Trophoblast cell (in vitro differentiated cells and primary cell): ENCODE results near the gene TWF2.
"Not testable (repeated sequence)": the region's sequence is repeated elsewhere in the genome, so short reads cannot be mapped to it uniquely, and the experiment has no call there.

Source experiments
- DNase-seq, 2 donors: peaks; one replicate each; pipeline ENCODE4 v3.0.0-alpha.2; 2016
- H2AFZ ChIP-seq: 2 replicates; pipeline ENCODE4 v1.6.1; 2013; ENCODE audit warnings: low read length, moderate library complexity, mild to moderate bottlenecking; ENCODE audit not compliant: insufficient read depth, poor library complexity
- H2AK5ac ChIP-seq: 2 replicates; pipeline ENCODE4 v1.6.1; 2013; ENCODE audit warnings: mild to moderate bottlenecking, low read length
- H2BK120ac ChIP-seq: 2 replicates; pipeline ENCODE4 v1.6.1; 2013; ENCODE audit warnings: low read length, mild to moderate bottlenecking, moderate library complexity; ENCODE audit not compliant: insufficient read depth, poor library complexity
- H2BK12ac ChIP-seq: 2 replicates; pipeline ENCODE4 v1.6.1; 2013; ENCODE audit warnings: mild to moderate bottlenecking, low read length, moderate library complexity
- H2BK5ac ChIP-seq: 2 replicates; pipeline ENCODE4 v1.6.1; 2013; ENCODE audit warnings: low read length, low read depth, moderate library complexity, mild to moderate bottlenecking; ENCODE audit not compliant: poor library complexity
- H3K14ac ChIP-seq: 2 replicates; pipeline ENCODE4 v1.6.1; 2013; ENCODE audit warnings: mild to moderate bottlenecking, low read length
- H3K18ac ChIP-seq: 2 replicates; pipeline ENCODE4 v1.6.1; 2013; ENCODE audit warnings: mild to moderate bottlenecking, low read length
- H3K23ac ChIP-seq: 2 replicates; pipeline ENCODE4 v1.6.1; 2013; ENCODE audit warnings: low read length
- H3K27ac ChIP-seq: 2 replicates; pipeline ENCODE4 v1.5.1; 2013; ENCODE audit warnings: low read depth, mild to moderate bottlenecking, inconsistent platforms, low read length, moderate library complexity
- H3K27me3 ChIP-seq: 2 replicates; pipeline ENCODE4 v1.6.1; 2013; ENCODE audit warnings: inconsistent platforms, mild to moderate bottlenecking, low read length, moderate library complexity; ENCODE audit not compliant: insufficient read depth
- H3K36me3 ChIP-seq, 2 experiments: 1 replicate in 1 of 2; 2 replicates in 1 of 2; pipeline ENCODE4 v1.6.1; 2013; ENCODE audit warnings: low read length in 2 of 2, mild to moderate bottlenecking in 2 of 2, moderate library complexity in 1 of 2; ENCODE audit not compliant: insufficient read depth in 2 of 2, control insufficient read depth in 1 of 2
- H3K4ac ChIP-seq: 2 replicates; pipeline ENCODE4 v1.6.1; 2013; ENCODE audit warnings: low read depth, mild to moderate bottlenecking, low read length, moderate library complexity
- H3K4me1 ChIP-seq, 2 experiments: 1 replicate in 1 of 2; 2 replicates in 1 of 2; pipeline ENCODE4 v1.6.1; 2013; ENCODE audit warnings: low read length in 2 of 2, mild to moderate bottlenecking in 2 of 2, moderate library complexity in 1 of 2; ENCODE audit not compliant: insufficient read depth in 2 of 2, control insufficient read depth in 1 of 2
- H3K4me2 ChIP-seq: 2 replicates; pipeline ENCODE4 v1.6.1; 2013; ENCODE audit warnings: inconsistent platforms, mild to moderate bottlenecking, low read length, moderate library complexity
- H3K4me3 ChIP-seq: 2 replicates; pipeline ENCODE4 v1.5.1; 2013; ENCODE audit warnings: mild to moderate bottlenecking, low read depth, low read length, inconsistent platforms
- H3K79me1 ChIP-seq: one replicate; pipeline ENCODE4 v1.6.1; 2013; ENCODE audit warnings: low read length
- H3K79me2 ChIP-seq: 2 replicates; pipeline ENCODE4 v1.6.1; 2013; ENCODE audit warnings: low read length, mild to moderate bottlenecking; ENCODE audit not compliant: control insufficient read depth, insufficient read depth, poor library complexity
- H3K9ac ChIP-seq: 2 replicates; pipeline ENCODE4 v1.6.1; 2013; ENCODE audit warnings: mild to moderate bottlenecking, low read length
- H3K9me3 ChIP-seq: 2 replicates; pipeline ENCODE4 v1.6.1; 2013; ENCODE audit warnings: low read depth, mild to moderate bottlenecking, control low read depth, inconsistent platforms, low read length; ENCODE audit not compliant: insufficient read depth
- H4K12ac ChIP-seq: 2 replicates; pipeline ENCODE4 v1.6.1; 2013; ENCODE audit warnings: low read depth, mild to moderate bottlenecking, low read length, moderate library complexity
- H4K8ac ChIP-seq: 2 replicates; pipeline ENCODE4 v1.6.1; 2013; ENCODE audit warnings: low read depth, mild to moderate bottlenecking, low read length, moderate library complexity
- H4K91ac ChIP-seq: one replicate; pipeline ENCODE4 v1.6.1; 2013; ENCODE audit warnings: low read depth, mild to moderate bottlenecking, low read length, moderate library complexity
- WGBS: extraction: QIAGEN DNeasy Blood & Tissue Kit; methylation state at CpG from one replicate; pipeline ENCODE4 v1.1.7; 2013; ENCODE audit warnings: missing lambda C conversion rate; ENCODE audit not compliant: insufficient read length, insufficient coverage; ENCODE audit errors: extremely low coverage; 5-methylcytosine and 5-hydroxymethylcytosine counted together

Gene TWF2

GRCh38 chr3:52278510-52279069 is 39.6 kb upstream of the TWF2 start, which contains the start of gene WDR82:
Gene WDR82, minus strand, starts transcription at chr3:52278649. Its CDS starts 288 bp downstream, at chr3:52278361.
- H3K18ac ChIP-seq: peak within 1 kb of the TSS; percentile 99
- no peaks in the 10 kb centered on the region for H3K9me3 ChIP-seq
- H3K4ac ChIP-seq: peak within 1 kb of the TSS; percentile 98
- peaks cover 18% of the 10 kb centered on the region for H3K79me1 ChIP-seq
- H3K4me3 ChIP-seq: peak within 1 kb of the TSS; percentile 88
- no peaks in the 10 kb centered on the region for H3K36me3 ChIP-seq
- H2BK120ac ChIP-seq: peak within 1 kb of the TSS; percentile 94
- H2BK5ac ChIP-seq: peak within 1 kb of the TSS; percentile 95
- peak within 1 kb of the TSS; percentile 96 for H3K27ac ChIP-seq
- peak within 1 kb of the TSS; percentile 99 for H4K8ac ChIP-seq
- peaks cover 29% of the 10 kb centered on the region for H3K79me2 ChIP-seq
- peak; percentile 92 to 95 for DNase-seq
- peak within 1 kb of the TSS; percentile 94 for H3K9ac ChIP-seq
- H3K27me3 ChIP-seq: no peaks in the 10 kb centered on the region
- H3K23ac ChIP-seq: no peak within 1 kb of the TSS
- peak within 1 kb of the TSS; percentile 97 for H3K14ac ChIP-seq
- H3K4me1 ChIP-seq: peaks cover 16% of the 10 kb centered on the region in 2 experiments
- H2AK5ac ChIP-seq: peak within 1 kb of the TSS; percentile 88
- WGBS: no CpG with 5 or more reads among the region's 58 CpGs
- H4K91ac ChIP-seq: peak within 1 kb of the TSS; percentile 97
- H2BK12ac ChIP-seq: peak within 1 kb of the TSS; percentile 45
- peak within 1 kb of the TSS; percentile 99 for H4K12ac ChIP-seq
- H2AFZ ChIP-seq: peak within 1 kb of the TSS; percentile 98
- peak within 1 kb of the TSS; percentile 94 for H3K4me2 ChIP-seq

DNA sequence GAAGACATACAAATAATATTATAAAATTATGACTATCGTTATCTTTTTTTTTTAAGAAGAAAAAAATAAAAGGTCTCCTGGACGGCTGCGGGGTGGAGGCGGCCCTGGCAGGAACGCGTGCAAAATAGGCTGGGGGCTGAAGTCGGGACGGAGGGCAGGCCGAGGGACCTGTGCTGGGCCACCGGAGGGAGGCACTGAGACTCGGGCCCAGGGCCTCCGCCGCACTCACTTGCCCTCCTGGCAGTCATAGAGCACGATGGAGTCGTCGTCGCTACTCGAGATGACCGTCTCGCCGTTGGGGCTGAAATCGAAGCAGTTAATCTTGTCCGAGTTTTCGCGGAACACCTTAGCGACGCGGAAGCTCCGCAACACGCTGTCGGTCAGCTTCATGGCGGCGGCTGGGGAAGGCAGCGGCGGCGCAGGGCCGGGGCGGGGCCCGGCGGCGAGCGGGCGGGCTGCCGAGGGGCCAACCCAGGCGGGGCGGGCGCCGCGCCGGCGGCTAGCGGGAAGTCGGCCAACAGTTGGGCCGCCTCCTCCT is 39.1 kb upstream of the TWF2 start:
- peak overlapping the region; percentile 94 for H2AFZ ChIP-seq
- H3K79me1 ChIP-seq: peaks cover 18% of the 10 kb centered on the region
- H4K8ac ChIP-seq: peak overlapping the region; percentile 95
- no peaks in the 10 kb centered on the region for H3K9me3 ChIP-seq
- H3K4me1 ChIP-seq: peaks cover 16% of the 10 kb centered on the region in 2 experiments
- no peak overlapping the region for H2BK12ac ChIP-seq
- H4K12ac ChIP-seq: peak overlapping the region; percentile 37
- peak overlapping the region; percentile 96 for H3K18ac ChIP-seq
- peak overlapping the region; percentile 95 for H2BK5ac ChIP-seq
- H3K4me3 ChIP-seq: peak overlapping the region; percentile 88
- WGBS: no CpG with 5 or more reads among the region's 54 CpGs
- H3K27ac ChIP-seq: peak overlapping the region; percentile 96
- no peak overlapping the region for H3K23ac ChIP-seq
- H3K4me2 ChIP-seq: peak overlapping the region; percentile 94
- peak overlapping the region; percentile 77 for H3K14ac ChIP-seq
- no peaks in the 10 kb centered on the region for H3K27me3 ChIP-seq
- H3K4ac ChIP-seq: peak overlapping the region; percentile 71
- H2BK120ac ChIP-seq: peak overlapping the region; percentile 93
- H3K79me2 ChIP-seq: peaks cover 31% of the 10 kb centered on the region
- DNase-seq: peak; percentile 51 to 71
- peak overlapping the region; percentile 33 for H2AK5ac ChIP-seq
- H3K36me3 ChIP-seq: peaks cover under 1 to 2% of the 10 kb centered on the region in 2 experiments
- peak overlapping the region; percentile 94 for H3K9ac ChIP-seq
- peak overlapping the region; percentile 95 for H4K91ac ChIP-seq

DNA sequence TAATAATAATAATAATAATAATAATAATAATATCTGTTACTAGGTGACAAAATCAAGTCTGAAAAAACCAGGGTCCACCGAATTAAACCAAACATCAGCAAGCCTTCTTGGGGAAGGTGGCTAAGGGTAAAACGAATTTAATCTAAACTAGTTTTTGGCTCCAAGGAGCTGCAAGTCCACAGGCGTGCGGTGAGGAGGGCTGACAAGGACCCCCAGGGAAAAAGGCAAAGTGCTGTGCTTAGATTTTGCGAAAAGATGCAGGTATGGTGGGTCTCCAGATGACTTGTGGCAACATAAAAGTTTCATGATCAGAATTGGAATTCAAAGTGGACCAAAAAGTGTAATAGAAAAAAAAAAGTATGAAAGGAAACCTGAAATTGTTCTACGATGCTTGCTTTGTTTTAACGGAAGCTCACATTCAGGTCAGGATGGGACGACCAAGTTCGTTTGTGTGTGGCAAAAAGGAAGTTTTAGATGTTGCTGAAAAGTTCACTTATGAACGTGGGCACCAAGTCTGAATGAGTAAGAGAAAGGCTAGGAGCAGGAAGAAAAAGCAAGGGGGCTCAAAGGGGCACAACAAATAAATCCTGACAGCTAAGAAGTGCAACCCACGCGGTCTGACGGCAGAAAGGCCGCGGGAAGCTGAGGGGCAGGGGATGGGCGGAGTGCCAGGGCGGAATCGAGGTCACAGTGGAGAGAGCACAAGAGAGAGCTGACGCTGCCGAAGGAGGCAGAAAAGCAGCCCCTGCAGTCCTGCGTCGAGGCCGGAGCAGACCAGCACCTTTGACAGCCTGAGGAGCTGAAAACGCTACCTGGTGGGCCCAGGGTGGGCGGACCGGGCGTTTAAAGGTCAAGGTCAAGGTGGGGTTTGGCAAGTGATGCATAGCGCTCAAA is 38.4 kb upstream of the TWF2 start:
- peak overlapping the region; percentile 68 for H3K9ac ChIP-seq
- peak overlapping the region; percentile 39 for H4K12ac ChIP-seq
- H3K4ac ChIP-seq: peak overlapping the region; percentile 71
- H3K14ac ChIP-seq: peak overlapping the region; percentile 78
- H3K18ac ChIP-seq: peak overlapping the region; percentile 49
- DNase-seq: peak in 1 of 2 donors; percentile 47
- H3K4me2 ChIP-seq: peak overlapping the region; percentile 94
- H3K79me1 ChIP-seq: peaks cover 18% of the 10 kb centered on the region
- H3K9me3 ChIP-seq: no peaks in the 10 kb centered on the region
- no peak overlapping the region for H2AFZ ChIP-seq
- H3K79me2 ChIP-seq: peaks cover 31% of the 10 kb centered on the region
- H4K8ac ChIP-seq: peak overlapping the region; percentile 43
- H2AK5ac ChIP-seq: peak overlapping the region; percentile 88
- no peaks in the 10 kb centered on the region for H3K27me3 ChIP-seq
- no CpG with 5 or more reads among the region's 28 CpGs for WGBS
- H2BK12ac ChIP-seq: no peak overlapping the region
- H2BK120ac ChIP-seq: no peak overlapping the region
- H3K36me3 ChIP-seq: peaks cover 3 to 4% of the 10 kb centered on the region in 2 experiments
- peak overlapping the region; percentile 33 for H4K91ac ChIP-seq
- H2BK5ac ChIP-seq: peak overlapping the region; percentile 36
- no peak overlapping the region for H3K27ac ChIP-seq
- peaks cover 16% of the 10 kb centered on the region in 2 experiments for H3K4me1 ChIP-seq
- H3K4me3 ChIP-seq: peak overlapping the region; percentile 88
- no peak overlapping the region for H3K23ac ChIP-seq

GRCh38 chr3:52274781-52275180 is 35.8 kb upstream of the TWF2 start:
- not testable (repeated sequence) for H3K4ac ChIP-seq, H4K12ac ChIP-seq, H3K9ac ChIP-seq, H2BK5ac ChIP-seq, H3K27ac ChIP-seq, H3K4me3 ChIP-seq, H2AFZ ChIP-seq, H4K8ac ChIP-seq, H3K18ac ChIP-seq, H3K14ac ChIP-seq, H2BK120ac ChIP-seq, H2AK5ac ChIP-seq, H3K27me3 ChIP-seq, H3K4me2 ChIP-seq, H3K23ac ChIP-seq, H2BK12ac ChIP-seq, H4K91ac ChIP-seq, H3K9me3 ChIP-seq
- peaks cover 10 to 11% of the 10 kb centered on the region in 2 experiments for H3K4me1 ChIP-seq
- no CpG with 5 or more reads among the region's 18 CpGs for WGBS
- peaks cover 7 to 11% of the 10 kb centered on the region in 2 experiments for H3K36me3 ChIP-seq
- peak in 1 of 2 donors; percentile 74 for DNase-seq
- peaks cover 16% of the 10 kb centered on the region for H3K79me1 ChIP-seq
- H3K79me2 ChIP-seq: peaks cover 31% of the 10 kb centered on the region
